Osteoblast (primary cell): ENCODE measurements around the gene ITIH5. TPM values are rescaled to one million over a fixed set of nuclear protein-coding genes. Genes with fewer than 3 reads are reported as not detected.

Experiments
- DNase-seq: peaks from one replicate; pipeline ENCODE4 v3.0.0; 2011; ENCODE audit warnings: low spot score, mixed read lengths; ENCODE audit not compliant: insufficient read length; ENCODE audit errors: missing footprints
- H2AFZ ChIP-seq: 2 replicates; pipeline ENCODE4 v1.6.0; 2011; ENCODE audit warnings: mild to moderate bottlenecking, low read length
- H3K27ac ChIP-seq: 2 replicates; pipeline ENCODE4 v1.5.1; 2011; ENCODE audit warnings: mild to moderate bottlenecking, low read depth, low read length, moderate library complexity
- H3K27me3 ChIP-seq: 2 replicates; pipeline ENCODE4 v1.6.0; 2012; ENCODE audit warnings: mild to moderate bottlenecking, control low read depth, inconsistent platforms, low read length, moderate library complexity; ENCODE audit not compliant: insufficient read depth
- H3K36me3 ChIP-seq: 2 replicates; pipeline ENCODE4 v1.5.1; 2011; ENCODE audit warnings: mild to moderate bottlenecking, low read length, control low read depth, moderate library complexity; ENCODE audit not compliant: insufficient read depth
- H3K4me1 ChIP-seq: 2 replicates; pipeline ENCODE4 v1.5.1; 2011; ENCODE audit warnings: mild to moderate bottlenecking, low read length, control low read depth, moderate library complexity; ENCODE audit not compliant: insufficient read depth
- H3K4me2 ChIP-seq: 2 replicates; pipeline ENCODE4 v1.6.0; 2011; ENCODE audit warnings: mild to moderate bottlenecking, low read length; ENCODE audit not compliant: insufficient read depth
- H3K4me3 ChIP-seq: fragments of 200-600 bp; sonication (generic); 3 replicates; pipeline ENCODE4 v1.5.1; 2012; ENCODE audit warnings: mild to moderate bottlenecking, low read length, inconsistent platforms; ENCODE audit not compliant: insufficient read depth
- H3K79me2 ChIP-seq: 2 replicates; pipeline ENCODE4 v1.6.0; 2012; ENCODE audit warnings: mild to moderate bottlenecking, low read length, control low read depth, inconsistent platforms; ENCODE audit not compliant: insufficient read depth
- H3K9me3 ChIP-seq: 2 replicates; pipeline ENCODE4 v1.5.1; 2011; ENCODE audit warnings: low read depth, low read length, control low read depth
- H4K20me1 ChIP-seq: 2 replicates; pipeline ENCODE4 v1.6.0; 2012; ENCODE audit warnings: mild to moderate bottlenecking, low read length, control low read depth; ENCODE audit not compliant: insufficient read depth
- total RNA-seq: library from RNA; depleted of rRNA; stranded (reverse); fragments of >200 nt; gene quantifications from 2 replicates; pipeline ENCODE4 v1.2.3, GENCODE V29; 2012
- TF ChIP-seq, protein P1 (sequence below): IDR thresholded peaks from 2 replicates; pipeline ENCODE4 v1.5.1; 2011; ENCODE audit warnings: mild to moderate bottlenecking, low read depth, low read length, moderate library complexity; ENCODE audit errors: extremely low read depth

Gene ITIH5
- total RNA-seq, 1 donor, result 2.2 TPM

- H3K79me2 ChIP-seq, result no peaks in the 10 kb centered on the region
- H4K20me1 ChIP-seq, result no peaks in the 10 kb centered on the region
- no peak for DNase-seq
- H3K4me2 ChIP-seq, result no peak overlapping the region
- H3K36me3 ChIP-seq, result no peaks in the 10 kb centered on the region
- H3K9me3 ChIP-seq, result no peaks in the 10 kb centered on the region
- H3K4me1 ChIP-seq, result no peaks in the 10 kb centered on the region
- TF ChIP-seq, protein P1, sequence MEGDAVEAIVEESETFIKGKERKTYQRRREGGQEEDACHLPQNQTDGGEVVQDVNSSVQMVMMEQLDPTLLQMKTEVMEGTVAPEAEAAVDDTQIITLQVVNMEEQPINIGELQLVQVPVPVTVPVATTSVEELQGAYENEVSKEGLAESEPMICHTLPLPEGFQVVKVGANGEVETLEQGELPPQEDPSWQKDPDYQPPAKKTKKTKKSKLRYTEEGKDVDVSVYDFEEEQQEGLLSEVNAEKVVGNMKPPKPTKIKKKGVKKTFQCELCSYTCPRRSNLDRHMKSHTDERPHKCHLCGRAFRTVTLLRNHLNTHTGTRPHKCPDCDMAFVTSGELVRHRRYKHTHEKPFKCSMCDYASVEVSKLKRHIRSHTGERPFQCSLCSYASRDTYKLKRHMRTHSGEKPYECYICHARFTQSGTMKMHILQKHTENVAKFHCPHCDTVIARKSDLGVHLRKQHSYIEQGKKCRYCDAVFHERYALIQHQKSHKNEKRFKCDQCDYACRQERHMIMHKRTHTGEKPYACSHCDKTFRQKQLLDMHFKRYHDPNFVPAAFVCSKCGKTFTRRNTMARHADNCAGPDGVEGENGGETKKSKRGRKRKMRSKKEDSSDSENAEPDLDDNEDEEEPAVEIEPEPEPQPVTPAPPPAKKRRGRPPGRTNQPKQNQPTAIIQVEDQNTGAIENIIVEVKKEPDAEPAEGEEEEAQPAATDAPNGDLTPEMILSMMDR, result no peak
- no peak overlapping the region for H2AFZ ChIP-seq
- no peaks in the 10 kb centered on the region for H3K27me3 ChIP-seq
- no peak overlapping the region for H3K27ac ChIP-seq
- no peak overlapping the region for H3K4me3 ChIP-seq
Observed at GRCh38 chr10:7587865-7588188, 78.9 kb downstream of the ITIH5 start.

DNA sequence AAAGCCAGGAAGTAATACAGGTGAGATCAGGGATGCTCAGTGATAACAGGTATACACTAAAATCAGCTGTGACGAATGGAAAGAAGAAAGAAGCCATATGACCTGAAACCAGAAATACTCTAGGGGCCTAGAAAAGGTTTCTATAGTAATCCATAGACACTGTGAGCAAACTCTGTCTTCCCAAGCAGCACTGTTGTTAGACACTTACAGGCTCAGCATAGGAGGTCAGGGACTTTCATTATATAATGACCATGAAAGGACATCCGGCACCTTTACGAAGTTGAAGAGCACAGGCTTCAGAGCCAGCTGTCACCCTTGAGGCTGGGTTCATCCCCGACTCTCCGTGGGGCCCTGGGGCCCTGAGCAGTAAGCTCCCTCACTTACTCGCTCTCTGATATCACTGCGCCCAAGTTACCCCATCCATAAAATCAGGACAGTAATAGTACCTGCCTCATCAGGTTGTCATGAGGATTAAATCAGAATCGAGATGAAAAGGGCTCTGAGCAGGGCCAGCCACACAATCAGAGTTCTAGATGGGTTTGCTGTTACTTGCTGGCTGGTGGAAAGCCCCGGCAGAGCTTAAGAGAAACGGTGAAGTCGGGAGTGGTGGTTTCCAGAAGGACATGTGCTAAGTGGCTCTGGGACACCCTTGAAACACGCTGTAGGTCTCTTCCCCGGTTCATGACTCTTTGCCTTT, 79.5 kb downstream of the ITIH5 start:
- H2AFZ ChIP-seq, result no peak overlapping the region
- no peaks in the 10 kb centered on the region for H3K27me3 ChIP-seq
- DNase-seq, result peak; percentile 26
- no peaks in the 10 kb centered on the region for H3K4me1 ChIP-seq
- TF ChIP-seq, protein P1, result no peak
- H3K4me3 ChIP-seq, result no peak overlapping the region
- no peak overlapping the region for H3K27ac ChIP-seq
- no peaks in the 10 kb centered on the region for H3K9me3 ChIP-seq
- H3K4me2 ChIP-seq, result no peak overlapping the region
- no peaks in the 10 kb centered on the region for H3K79me2 ChIP-seq
- H3K36me3 ChIP-seq, result no peaks in the 10 kb centered on the region
- no peaks in the 10 kb centered on the region for H4K20me1 ChIP-seq

GRCh38 chr10:7585228-7585627, 81.5 kb downstream of the ITIH5 start:
- TF ChIP-seq, protein P1, result no peak
- H2AFZ ChIP-seq, result no peak overlapping the region
- no peak overlapping the region for H3K27ac ChIP-seq

GRCh38 chr10:7583626-7584025, 83.1 kb downstream of the ITIH5 start:
- no peaks in the 10 kb centered on the region for H3K9me3 ChIP-seq
- H3K4me2 ChIP-seq, result no peak overlapping the region
- H3K27ac ChIP-seq, result no peak overlapping the region
- no peak overlapping the region for H3K4me3 ChIP-seq
- no peaks in the 10 kb centered on the region for H3K27me3 ChIP-seq
- DNase-seq, result no peak
- no peaks in the 10 kb centered on the region for H3K79me2 ChIP-seq
- H2AFZ ChIP-seq, result no peak overlapping the region
- TF ChIP-seq, protein P1, result no peak
- no peaks in the 10 kb centered on the region for H3K4me1 ChIP-seq
- no peaks in the 10 kb centered on the region for H3K36me3 ChIP-seq
- no peaks in the 10 kb centered on the region for H4K20me1 ChIP-seq

More at GRCh38 chr10:7585228-7585627, 81.5 kb downstream of the ITIH5 start:
- H3K27me3 ChIP-seq, result no peaks in the 10 kb centered on the region
- no peaks in the 10 kb centered on the region for H3K4me1 ChIP-seq
- H3K79me2 ChIP-seq, result no peaks in the 10 kb centered on the region
- no peak overlapping the region for H3K4me3 ChIP-seq
- no peaks in the 10 kb centered on the region for H3K9me3 ChIP-seq
- no peak for DNase-seq
- H4K20me1 ChIP-seq, result no peaks in the 10 kb centered on the region
- H3K36me3 ChIP-seq, result no peaks in the 10 kb centered on the region
- H3K4me2 ChIP-seq, result no peak overlapping the region
